Occipital lobe (tissue), 2 donors: Measurements from ENCODE around the gene SCIN. TPM values are rescaled to one million over a fixed set of nuclear protein-coding genes. Genes with fewer than 3 reads are reported as not detected.

ENCODE experiments used
- DNase-seq: peaks from one replicate; lab custom pipeline; 2025; lab: John Stamatoyannopoulos, UW
- total RNA-seq: library from RNA; depleted of rRNA; stranded (reverse); fragments of >200 nt; gene quantifications from one replicate; pipeline ENCODE4 v1.2.3, GENCODE V29; 2014

Gene SCIN
- total RNA-seq, 1 donor from 2014 or later: 1.6 TPM

- DNase-seq: no peak
Measured at GRCh38 chr7:12567015-12567414, 3.5 kb upstream of the SCIN start.

- no peak for DNase-seq
Measured at GRCh38 chr7:12569673-12570072, 847 bp upstream of the SCIN start.

- no peak for DNase-seq
Measured at GRCh38 chr7:12570168-12570533, 369 bp upstream of the SCIN start.

- no peak for DNase-seq
Measured at GRCh38 chr7:12571691-12572090, 1.2 kb downstream of the SCIN start.

GRCh38 chr7:12572941-12573575 is 2.5 kb downstream of the SCIN start:
- no peak for DNase-seq

- DNase-seq: no peak
Measured at GRCh38 chr7:12573885-12574284, 3.4 kb downstream of the SCIN start.

- no peak for DNase-seq
Measured at GRCh38 chr7:12578930-12579640, 8.6 kb downstream of the SCIN start.

- DNase-seq: no peak
Measured at GRCh38 chr7:12581897-12582296, 11.4 kb downstream of the SCIN start.

- DNase-seq: no peak
Measured at GRCh38 chr7:12582362-12582761, 11.8 kb downstream of the SCIN start.

GRCh38 chr7:12583176-12583575 is 12.7 kb downstream of the SCIN start:
- no peak for DNase-seq

GRCh38 chr7:12583922-12584321 is 13.4 kb downstream of the SCIN start:
- no peak for DNase-seq

- DNase-seq: no peak
Measured at GRCh38 chr7:12584930-12585329, 14.4 kb downstream of the SCIN start.

GRCh38 chr7:12586271-12586670 is 15.8 kb downstream of the SCIN start:
- no peak for DNase-seq

GRCh38 chr7:12588259-12588904 is 17.9 kb downstream of the SCIN start:
- DNase-seq: no peak

- no peak for DNase-seq
Measured at GRCh38 chr7:12590559-12590958, 20.0 kb downstream of the SCIN start.

GRCh38 chr7:12594122-12594897 is 23.8 kb downstream of the SCIN start:
- DNase-seq: no peak

- no peak for DNase-seq
Measured at GRCh38 chr7:12595148-12595547, 24.6 kb downstream of the SCIN start.

- no peak for DNase-seq
Measured at GRCh38 chr7:12596225-12596790, 25.8 kb downstream of the SCIN start.

GRCh38 chr7:12601302-12601869 is 30.9 kb downstream of the SCIN start:
- DNase-seq: no peak

- DNase-seq: no peak
Measured at GRCh38 chr7:12607134-12607533, 36.6 kb downstream of the SCIN start.

- no peak for DNase-seq
Measured at GRCh38 chr7:12609561-12609960, 39.0 kb downstream of the SCIN start.
